ENCODE measurements around the gene TGFB1I1. TPM values are rescaled to one million over a fixed set of nuclear protein-coding genes. Genes with fewer than 3 reads are reported as not detected.

TGFB1I1 gene
- total and polyA plus RNA-seq, 2 donors (not counting 3 experiments of a cell fraction or from before 2014, with no cell fraction given), result 73.7 to 115 TPM

- BruUV-seq (replicated peaks), result no TSS peak
- no peak overlapping the region for H3K9ac ChIP-seq (replicated peaks; ENCODE audit: extremely low read depth, insufficient read depth, low read length)
- no peaks in the 10 kb centered on the region for H3K9me1 ChIP-seq (replicated peaks; ENCODE audit: control insufficient read depth, extremely low read depth, insufficient read depth, low read length)
- peak overlapping the region; percentile 5 for H3K4me2 ChIP-seq (ENCODE audit: insufficient read depth, low read length)
- ChIA-PET POLR2A (interaction anchor here (1.8 kb wide), 1 partner anchor 10 kb away, joined by 5 read pairs; the partner anchor contains the start of gene ZNF843), CTCF (interaction anchor here (1.3 to 3.1 kb wide), 8 partner anchors 8 to 468 kb away, joined by 3 to 39 read pairs (median 4); partner anchors contain the start of genes HSD3B7 and ZNF843)
- H3K27me3 ChIP-seq (ENCODE audit: control insufficient read depth in 2 of 2, insufficient read depth in 2 of 2, low read length in 2 of 2), result no peaks in the 10 kb centered on the region
- TF ChIP-seq POLR2A (IDR thresholded peaks at IDR 0.05; ENCODE audit: low read depth, low read length), result no peak
- no peak for TF ChIP-seq EZH2 (IDR thresholded peaks at IDR 0.05; ENCODE audit: borderline replicate concordance, low read depth, low read length, severe bottlenecking)
- TF ChIP-seq GATA2 (IDR thresholded peaks at IDR 0.05; ENCODE audit: insufficient read depth, insufficient read length, low read depth, low read length), result no peak
- no peak for TF ChIP-seq POLR2AphosphoS5 (IDR thresholded peaks at IDR 0.05; ENCODE audit: insufficient read depth, low read depth, low read length)
- no peak for TF ChIP-seq MYC (IDR thresholded peaks at IDR 0.05; ENCODE audit: low read depth, low read length)
- TF ChIP-seq JUN (IDR thresholded peaks at IDR 0.05; ENCODE audit: borderline replicate concordance, insufficient read depth, insufficient read length, low read depth), result no peak
- no peak for TF ChIP-seq MAX (IDR thresholded peaks at IDR 0.05; ENCODE audit: insufficient read depth, insufficient read length)
- TF ChIP-seq FOS (IDR thresholded peaks at IDR 0.05; ENCODE audit: borderline replicate concordance, insufficient read depth, low read length), result no peak
- TF ChIP-seq CTCF (IDR thresholded peaks at IDR 0.05; ENCODE audit: extremely low read depth in 1 of 2, insufficient read depth in 1 of 2, low read depth in 1 of 2, low read length in 2 of 2), result no peak
- H3K4me3 ChIP-seq (replicated peaks in 1 of 3; ENCODE audit: insufficient read depth in 1 of 3, low read depth in 1 of 3, low read length in 3 of 3), result no peak overlapping the region
- DNase-seq (ENCODE audit: low read depth, low spot score), result peak; percentile 25
- FAIRE-seq, result peak; percentile 88
- H4K20me1 ChIP-seq (replicated peaks; ENCODE audit: control insufficient read depth, extremely low read depth, insufficient read depth, low read length), result no peaks in the 10 kb centered on the region
- H3K79me2 ChIP-seq (ENCODE audit: control insufficient read depth, insufficient read depth, low read length), result peaks cover 24% of the 10 kb centered on the region
- H3K36me3 ChIP-seq (ENCODE audit: control insufficient read depth in 2 of 2, extremely low read depth in 1 of 2, insufficient read depth in 2 of 2, low read length in 2 of 2), result no peaks in the 10 kb centered on the region
- dilution Hi-C loops (cut with MboI; ENCODE audit: extremely low pct_ligation_motif_present, low sequenced_read_pairs), result no loop called here
- H3K27ac ChIP-seq (ENCODE audit: insufficient read depth, low read depth, low read length), result peak overlapping the region; percentile 49
- intact Hi-C loops (cut with micrococcal nuclease), result no loop called here
- no peaks in the 10 kb centered on the region for H3K9me3 ChIP-seq (replicated peaks; ENCODE audit: control insufficient read depth, insufficient read depth, low read length)
- H2AFZ ChIP-seq (ENCODE audit: low read depth, low read length), result no peak overlapping the region
- H3K4me1 ChIP-seq (ENCODE audit: control insufficient read depth, extremely low read depth, insufficient read depth, low read length), result peaks cover 22% of the 10 kb centered on the region
Measured at GRCh38 chr16:31452631-31453106, 19.3 kb upstream of the TGFB1I1 start.
